ENCODE data around the gene COX15.

DNA sequence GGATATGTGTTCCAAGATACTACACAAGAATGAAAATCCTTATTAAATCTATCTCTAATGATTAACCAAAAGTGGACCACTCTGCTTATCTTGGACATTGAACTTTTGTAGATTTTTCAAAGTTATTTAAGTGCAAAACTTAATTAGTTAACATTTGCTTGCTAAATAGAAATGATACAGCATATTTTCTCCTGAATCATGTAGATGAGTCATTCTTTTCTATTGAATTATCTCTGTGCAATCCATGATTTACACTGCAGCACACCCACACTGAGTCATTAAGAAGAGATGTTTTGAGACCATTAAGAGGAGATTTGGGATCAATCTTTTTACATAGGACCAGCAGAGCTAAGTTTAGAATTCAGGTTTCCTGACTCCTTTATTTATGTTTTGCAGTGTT, 43.9 kb upstream of the COX15 start:
- TF ChIP-seq CTCF (IDR thresholded peaks at IDR 0.05; ENCODE audit: insufficient read depth, low read length): no peak
- no peak for TF ChIP-seq GABPA (IDR thresholded peaks at IDR 0.05; ENCODE audit: low read depth)
- TF ChIP-seq, protein P1, sequence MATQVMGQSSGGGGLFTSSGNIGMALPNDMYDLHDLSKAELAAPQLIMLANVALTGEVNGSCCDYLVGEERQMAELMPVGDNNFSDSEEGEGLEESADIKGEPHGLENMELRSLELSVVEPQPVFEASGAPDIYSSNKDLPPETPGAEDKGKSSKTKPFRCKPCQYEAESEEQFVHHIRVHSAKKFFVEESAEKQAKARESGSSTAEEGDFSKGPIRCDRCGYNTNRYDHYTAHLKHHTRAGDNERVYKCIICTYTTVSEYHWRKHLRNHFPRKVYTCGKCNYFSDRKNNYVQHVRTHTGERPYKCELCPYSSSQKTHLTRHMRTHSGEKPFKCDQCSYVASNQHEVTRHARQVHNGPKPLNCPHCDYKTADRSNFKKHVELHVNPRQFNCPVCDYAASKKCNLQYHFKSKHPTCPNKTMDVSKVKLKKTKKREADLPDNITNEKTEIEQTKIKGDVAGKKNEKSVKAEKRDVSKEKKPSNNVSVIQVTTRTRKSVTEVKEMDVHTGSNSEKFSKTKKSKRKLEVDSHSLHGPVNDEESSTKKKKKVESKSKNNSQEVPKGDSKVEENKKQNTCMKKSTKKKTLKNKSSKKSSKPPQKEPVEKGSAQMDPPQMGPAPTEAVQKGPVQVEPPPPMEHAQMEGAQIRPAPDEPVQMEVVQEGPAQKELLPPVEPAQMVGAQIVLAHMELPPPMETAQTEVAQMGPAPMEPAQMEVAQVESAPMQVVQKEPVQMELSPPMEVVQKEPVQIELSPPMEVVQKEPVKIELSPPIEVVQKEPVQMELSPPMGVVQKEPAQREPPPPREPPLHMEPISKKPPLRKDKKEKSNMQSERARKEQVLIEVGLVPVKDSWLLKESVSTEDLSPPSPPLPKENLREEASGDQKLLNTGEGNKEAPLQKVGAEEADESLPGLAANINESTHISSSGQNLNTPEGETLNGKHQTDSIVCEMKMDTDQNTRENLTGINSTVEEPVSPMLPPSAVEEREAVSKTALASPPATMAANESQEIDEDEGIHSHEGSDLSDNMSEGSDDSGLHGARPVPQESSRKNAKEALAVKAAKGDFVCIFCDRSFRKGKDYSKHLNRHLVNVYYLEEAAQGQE (IDR thresholded peaks at IDR 0.05; ENCODE audit: insufficient replicate concordance, low read depth): no peak
